Measurements from ENCODE around the gene ZDHHC19.
"Not testable (repeated sequence)": the region's sequence is repeated elsewhere in the genome, so short reads cannot be mapped to it uniquely, and the experiment has no call there.

ZDHHC19 gene

GRCh38 chr3:196175722-196176121 lies 35.5 kb downstream of the ZDHHC19 start:
- no peak for DNase-seq

- DNase-seq, result no peak
Measured at GRCh38 chr3:196175116-196175625, 36.0 kb downstream of the ZDHHC19 start.

DNA sequence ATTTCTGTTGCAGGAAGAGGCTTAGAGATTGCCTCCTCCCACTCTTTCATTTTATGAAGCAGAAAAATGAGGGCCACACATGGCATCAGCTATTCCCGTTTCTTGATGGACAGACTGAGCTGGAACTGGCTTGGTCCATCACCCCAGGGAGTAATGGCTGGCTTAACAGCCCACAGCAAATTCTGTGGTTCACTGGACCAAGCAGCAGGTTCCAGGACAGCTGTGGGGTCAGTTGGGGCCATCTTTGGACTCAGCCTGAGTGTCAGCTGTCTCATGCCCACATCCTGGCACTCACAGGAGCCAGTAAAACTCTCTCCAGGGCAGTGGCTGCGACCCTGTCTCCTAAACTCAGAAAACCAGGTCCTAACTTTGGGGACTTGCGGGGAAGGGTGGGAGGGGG lies 36.5 kb downstream of the ZDHHC19 start:
- DNase-seq, result no peak

- not testable (repeated sequence) for DNase-seq
Measured at GRCh38 chr3:196170296-196170695, 40.9 kb downstream of the ZDHHC19 start.

DNA sequence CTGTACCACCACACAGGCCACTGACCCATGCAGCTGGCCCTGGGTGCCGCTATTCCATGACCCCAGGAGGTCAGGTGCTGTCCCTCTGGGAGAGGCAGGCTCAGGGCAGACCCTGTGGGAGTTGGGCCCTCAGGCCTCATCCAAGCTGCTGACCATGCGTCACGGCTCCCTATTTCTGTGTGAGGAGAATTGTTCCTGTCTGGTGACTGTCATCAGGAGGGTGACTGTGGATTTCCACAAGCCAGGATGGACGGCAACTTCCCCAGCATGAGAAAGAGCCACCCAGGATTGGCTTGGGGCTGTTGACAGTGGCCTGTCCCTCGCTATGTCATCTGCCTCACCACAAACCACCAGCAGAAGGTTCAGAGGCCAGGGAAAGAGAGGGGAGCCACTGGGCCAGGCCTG lies 41.4 kb downstream of the ZDHHC19 start:
- no peak for DNase-seq

DNA sequence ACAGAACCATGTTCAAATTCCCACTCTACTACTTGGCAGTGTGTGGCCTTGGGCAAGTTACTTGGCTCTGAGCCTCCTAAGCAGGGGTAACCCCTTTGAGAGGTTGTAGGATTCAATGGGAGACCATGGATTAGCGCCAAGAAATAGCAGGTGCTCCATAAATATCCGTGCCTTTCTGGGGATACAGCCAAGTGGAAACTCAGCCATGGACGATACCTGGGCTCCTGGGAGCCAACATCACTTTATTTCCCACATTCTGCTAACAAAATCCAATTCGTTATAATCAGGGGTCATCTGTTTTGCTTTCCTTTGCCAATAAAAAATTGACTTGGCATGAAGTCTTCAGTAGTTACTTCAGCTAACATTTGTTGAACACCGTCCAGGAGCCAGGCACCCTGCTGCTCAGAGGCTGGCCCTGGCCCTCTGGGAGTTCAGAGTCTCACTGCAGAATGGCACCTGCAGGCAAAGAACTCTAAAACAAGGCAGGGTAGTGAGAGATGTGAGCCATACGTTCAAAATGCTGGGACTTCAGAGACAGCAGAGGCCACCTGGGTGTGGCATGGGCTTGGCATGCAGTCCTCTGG lies 42.3 kb downstream of the ZDHHC19 start:
- no peak for DNase-seq

DNA sequence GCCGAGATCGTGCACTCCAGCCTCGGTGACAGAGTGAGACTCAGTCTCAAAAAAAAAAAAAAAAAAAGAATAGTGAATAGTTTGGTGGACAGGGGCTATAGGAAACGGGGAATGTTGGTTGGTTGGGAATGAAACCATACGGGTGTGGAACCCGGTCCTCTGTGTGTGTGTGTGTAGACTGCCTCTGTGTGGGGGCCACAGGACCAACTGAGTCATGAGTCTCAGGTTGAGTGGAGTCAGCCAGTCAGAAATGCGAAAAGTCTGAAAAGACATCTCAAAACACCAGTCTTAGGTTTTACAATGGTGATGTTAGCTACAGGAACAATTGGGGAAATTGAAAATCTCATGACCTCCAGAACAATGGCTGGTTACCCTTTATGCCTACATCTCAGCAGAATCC lies 44.5 kb downstream of the ZDHHC19 start:
- no peak for DNase-seq

DNA sequence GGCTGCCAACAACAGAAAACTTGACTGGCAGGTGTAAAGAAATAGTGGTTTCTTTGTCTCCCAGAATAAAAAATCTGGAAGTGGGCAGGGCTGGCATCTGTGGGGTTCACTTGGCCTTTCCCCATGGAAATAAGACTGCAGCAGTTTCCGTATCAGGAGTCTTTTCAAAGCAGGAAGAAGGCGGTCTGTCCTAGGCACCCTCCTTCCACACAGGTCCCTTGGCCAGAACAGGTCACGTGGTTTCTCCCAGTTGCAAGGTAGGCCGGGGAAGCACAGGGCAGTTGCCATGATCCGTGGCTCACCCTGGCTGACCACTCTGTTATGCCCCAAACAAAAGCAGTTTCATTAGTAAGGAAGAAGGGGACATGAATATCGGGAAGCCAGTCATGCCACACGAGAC lies 45.4 kb downstream of the ZDHHC19 start:
- DNase-seq, result no peak

- DNase-seq, result not testable (repeated sequence)
Measured at GRCh38 chr3:196165006-196165575, 46.1 kb downstream of the ZDHHC19 start.

DNA sequence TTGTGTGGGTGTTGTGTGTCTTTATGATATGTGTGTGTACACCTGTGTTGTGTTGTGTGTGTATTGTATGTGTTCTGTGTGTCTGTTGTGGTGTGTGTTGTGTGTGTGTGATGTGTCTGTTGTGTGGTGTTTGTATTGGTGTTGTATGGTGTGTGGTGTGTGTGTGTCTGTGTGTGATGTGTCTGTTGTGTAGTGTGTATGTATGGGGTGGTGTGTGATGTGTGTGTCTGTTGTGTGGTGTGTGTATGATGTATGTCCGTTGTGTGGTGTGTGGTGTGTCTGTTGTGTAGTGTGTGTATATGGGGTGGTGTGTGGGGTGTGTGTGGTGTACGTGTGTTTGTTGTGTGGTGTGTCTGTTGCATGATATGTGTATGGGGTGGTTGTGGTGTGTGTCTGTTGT lies 46.6 kb downstream of the ZDHHC19 start:
- DNase-seq, result no peak

DNA sequence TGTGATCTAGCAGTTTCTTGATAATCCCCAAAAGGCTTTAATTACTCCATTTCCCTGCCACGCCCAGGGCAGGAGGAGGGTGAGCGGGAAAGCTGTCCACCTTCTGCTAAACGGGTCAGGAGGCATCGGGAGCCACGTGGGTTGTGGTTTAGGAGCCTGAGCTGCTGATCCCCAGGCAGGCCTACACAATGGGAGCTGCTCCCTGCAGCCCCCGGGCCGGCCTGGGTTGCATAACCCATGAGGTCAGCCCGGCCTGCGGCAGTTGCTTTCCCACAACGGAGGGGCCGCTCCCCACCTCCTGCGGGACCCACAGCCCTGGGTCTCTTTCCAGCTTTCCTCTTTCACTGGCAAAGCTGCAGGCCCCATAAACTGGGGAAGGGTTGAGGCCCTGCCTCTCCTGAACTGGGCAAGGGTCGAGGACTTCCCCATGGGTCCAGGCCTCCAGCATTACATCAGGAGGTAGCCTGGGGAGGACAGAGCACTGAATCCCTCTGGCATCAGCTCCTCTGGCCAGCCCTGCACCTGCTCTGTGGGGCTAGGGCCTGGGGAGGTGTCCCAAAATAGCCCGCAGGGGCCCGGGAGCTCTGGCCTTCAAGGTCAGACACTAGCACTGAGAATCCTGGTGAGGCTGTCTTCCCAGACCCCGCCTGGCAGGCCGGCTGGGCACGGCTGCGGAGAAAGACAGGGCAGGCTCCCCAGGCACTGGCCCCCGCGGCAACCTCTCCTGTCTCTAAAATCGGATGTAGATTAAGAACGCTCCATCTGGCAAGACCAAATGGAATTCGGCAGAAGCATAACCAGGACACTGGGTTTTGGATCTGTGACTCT lies 47.3 kb downstream of the ZDHHC19 start:
- peak; percentile 63 for DNase-seq

GRCh38 chr3:196163212-196163611 lies 48.0 kb downstream of the ZDHHC19 start:
- no peak for DNase-seq

GRCh38 chr3:196162679-196163078 lies 48.5 kb downstream of the ZDHHC19 start:
- DNase-seq, result no peak

DNA sequence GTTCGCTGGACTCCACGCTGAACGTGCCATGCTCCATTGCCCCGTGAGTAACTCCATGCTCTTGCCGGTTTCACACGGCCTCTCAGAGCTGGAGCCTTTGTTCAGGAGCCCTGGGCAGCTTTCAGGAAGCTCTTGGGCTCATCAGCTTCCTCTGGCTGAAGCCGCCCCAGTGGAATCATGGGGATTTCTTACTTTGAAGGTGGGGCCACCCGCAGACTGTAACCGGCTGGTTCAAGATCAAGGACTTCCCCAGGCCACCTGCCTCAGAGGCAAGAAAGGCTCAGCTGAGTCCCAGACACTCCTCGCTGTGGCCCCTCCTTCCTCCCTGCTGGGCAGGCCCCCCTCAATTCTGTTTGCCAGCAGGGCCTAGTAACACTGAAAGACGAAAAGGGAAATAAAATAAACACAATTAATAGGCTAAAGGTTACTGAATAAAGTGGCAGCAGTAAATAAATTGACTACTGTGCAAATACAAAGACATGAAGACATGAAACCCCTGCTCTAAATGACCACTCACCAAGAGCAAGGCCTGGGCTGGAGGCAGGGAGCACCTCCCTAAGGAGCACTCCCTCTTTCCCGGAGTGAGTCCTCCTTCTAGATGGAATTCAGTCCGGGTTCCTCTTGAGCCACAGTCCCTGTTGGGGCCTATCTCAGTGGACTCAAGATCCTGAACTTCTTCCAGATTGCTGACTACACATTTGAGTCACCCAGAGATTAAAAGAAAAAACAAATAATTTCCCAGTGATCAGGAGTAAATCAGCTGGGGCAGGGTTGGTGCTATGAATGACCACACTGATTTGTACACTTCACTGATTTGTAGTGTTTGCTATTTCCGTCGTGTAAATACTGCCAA lies 51.0 kb downstream of the ZDHHC19 start:
- no peak for DNase-seq

- no peak for DNase-seq
Measured at GRCh38 chr3:196159526-196159925, 51.7 kb downstream of the ZDHHC19 start.

DNA sequence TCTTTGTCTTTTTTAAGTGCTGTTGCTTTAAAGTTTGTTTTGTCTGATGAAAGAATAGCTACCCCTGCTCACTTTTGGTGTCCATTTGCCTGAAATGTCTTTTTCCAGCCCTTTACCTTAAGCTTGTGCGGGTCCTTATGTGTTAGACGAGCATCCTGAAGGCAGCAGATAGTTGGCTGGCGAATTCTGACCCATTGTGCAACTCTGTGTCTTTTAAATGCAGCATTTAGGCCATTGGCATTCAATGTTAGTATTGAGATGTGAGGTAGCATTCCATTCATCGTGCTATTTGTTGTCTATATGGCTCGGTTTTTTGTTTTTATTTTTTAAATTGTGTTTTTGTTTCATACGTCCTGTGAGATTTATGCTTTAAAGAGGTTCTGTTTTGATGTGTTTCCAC lies 55.0 kb downstream of the ZDHHC19 start:
- DNase-seq, result no peak

GRCh38 chr3:196150481-196150880 lies 60.7 kb downstream of the ZDHHC19 start:
- DNase-seq, result no peak

GRCh38 chr3:196149831-196150301 lies 61.3 kb downstream of the ZDHHC19 start:
- no peak for DNase-seq

GRCh38 chr3:196149375-196149774 lies 61.8 kb downstream of the ZDHHC19 start:
- DNase-seq, result no peak

Measured in islet precursor cell (in vitro differentiated cells).